K562 (cell line): ENCODE data around the gene PLOD1. TPM values are rescaled to one million over a fixed set of nuclear protein-coding genes. Genes with fewer than 3 reads are reported as not detected.

ENCODE experiments used
- ATF3 ChIP-seq, 2 experiments: fragments of 450-650 bp in 1 of 2; sonication (generic) in 1 of 2; formaldehyde crosslinking in 1 of 2; IDR thresholded peaks in 1 of 2; conservative IDR thresholded peaks in 1 of 2; 2 replicates each; pipeline versions ENCODE4 v1.6.1 to v1.8.1; 2016 to 2023; ENCODE audit warnings: mild to moderate bottlenecking in 2 of 2, moderate library complexity in 2 of 2, inconsistent platforms in 1 of 2, missing genetic modification reagents in 1 of 2
- CUX1 ChIP-seq: fragments of 200-800 bp; sonication (Bioruptor generic); IDR thresholded peaks from 2 replicates; pipeline ENCODE4 v1.6.1; 2016; ENCODE audit warnings: missing genetic modification characterization, missing compliant biosample characterization
- DACH1 ChIP-seq: fragments of 450-650 bp; IDR thresholded peaks from 2 replicates; pipeline ENCODE4 v1.6.1; 2018; ENCODE audit not compliant: partially characterized antibody
- EHMT2 ChIP-seq: fragments of 450-650 bp; IDR thresholded peaks from 2 replicates; pipeline ENCODE4 v1.6.1; 2018; ENCODE audit warnings: antibody characterized with exemption
- EZH2 ChIP-seq: IDR thresholded peaks from 2 replicates; pipeline ENCODE4 v1.6.1; 2012; ENCODE audit warnings: low read depth, mild to moderate bottlenecking, inconsistent platforms, low read length, borderline replicate concordance
- FOSL1 ChIP-seq: fragments of 200-800 bp; sonication (Bioruptor generic); conservative IDR thresholded peaks from 2 replicates; pipeline ENCODE4 v1.6.1; 2016; ENCODE audit warnings: missing genetic modification characterization, missing compliant biosample characterization
- KDM1A ChIP-seq, 2 experiments: fragments of 450-650 bp; IDR thresholded peaks; 2 replicates each; pipeline ENCODE4 v1.6.1; 2016; ENCODE audit warnings: mild to moderate bottlenecking in 2 of 2
- MAFG ChIP-seq: fragments of 450-650 bp; conservative IDR thresholded peaks from 2 replicates; pipeline ENCODE4 v1.6.1; 2016; ENCODE audit warnings: missing genetic modification characterization, missing compliant biosample characterization
- NFXL1 ChIP-seq: fragments of 450-650 bp; formaldehyde crosslinking; IDR thresholded peaks from 2 replicates; pipeline ENCODE4 v1.4.0; 2021; ENCODE audit warnings: mild to moderate bottlenecking
- NR3C1 ChIP-seq: sonication (generic); formaldehyde crosslinking; IDR thresholded peaks from 2 replicates; pipeline ENCODE4 v1.8.1; 2022; ENCODE audit warnings: missing genetic modification reagents
- RBM22 ChIP-seq: fragments of 200-400 bp; formaldehyde crosslinking; IDR thresholded peaks from 2 replicates; pipeline ENCODE4 v1.6.1; 2018; ENCODE audit warnings: low read length, low read depth; ENCODE audit not compliant: poor library complexity, severe bottlenecking
- RFX1 ChIP-seq: fragments of 450-650 bp; IDR thresholded peaks from 2 replicates; pipeline ENCODE4 v1.6.1; 2016; ENCODE audit warnings: mild to moderate bottlenecking, moderate library complexity
- SIRT6 ChIP-seq: IDR thresholded peaks from one replicate; pipeline ENCODE4 v1.6.1; 2012; ENCODE audit warnings: low read depth, mild to moderate bottlenecking, control low read depth, inconsistent platforms, low read length, moderate library complexity
- TAL1 ChIP-seq: fragments of 450-650 bp; IDR thresholded peaks from 2 replicates; pipeline ENCODE4 v1.6.1; 2016; ENCODE audit warnings: mild to moderate bottlenecking
- TBL1XR1 ChIP-seq, 2 experiments: IDR thresholded peaks; 2 replicates each; pipeline ENCODE4 v1.6.1; 2012; ENCODE audit warnings: improper control_type of control experiment in 2 of 2, low read length in 2 of 2, mild to moderate bottlenecking in 1 of 2
- TBP ChIP-seq: optimal IDR thresholded peaks from 2 replicates; pipeline ENCODE3; 2011; ENCODE audit warnings: low read depth, low read length, improper control_type of control experiment
- TEAD4 ChIP-seq, 2 experiments: sonication (generic) in 1 of 2; formaldehyde crosslinking in 1 of 2; IDR thresholded peaks; 2 replicates each; pipeline versions ENCODE4 v1.6.1 to v1.8.0; 2012 to 2022; ENCODE audit warnings: borderline replicate concordance in 1 of 2, inconsistent platforms in 1 of 2, low read length in 1 of 2, mild to moderate bottlenecking in 1 of 2, missing genetic modification reagents in 1 of 2
- TSC22D4 ChIP-seq: fragments of 450-650 bp; IDR thresholded peaks from 2 replicates; pipeline ENCODE4 v1.6.1; 2016; ENCODE audit warnings: missing genetic modification characterization, missing biosample characterization, control low read depth
- ZBTB7A ChIP-seq: IDR thresholded peaks from 2 replicates; pipeline ENCODE4 v1.6.1; 2011; ENCODE audit warnings: low read depth, mild to moderate bottlenecking, low read length, moderate library complexity, borderline replicate concordance; ENCODE audit not compliant: control insufficient read depth
- ZNF134 ChIP-seq: fragments of 250-450 bp; sonication (Bioruptor Pico); conservative IDR thresholded peaks from 2 replicates; pipeline ENCODE4 v1.4.0; 2020
- ZNF165 ChIP-seq: fragments of 250-450 bp; sonication (Bioruptor Pico); IDR thresholded peaks from 2 replicates; pipeline ENCODE4 v1.4.0; 2020; ENCODE audit warnings: borderline replicate concordance
- ZNF175 ChIP-seq: fragments of 200-800 bp; sonication (Bioruptor generic); IDR thresholded peaks from 2 replicates; pipeline ENCODE4 v1.6.1; 2016; ENCODE audit warnings: low read depth, mild to moderate bottlenecking, missing genetic modification characterization, missing compliant biosample characterization
- ZNF232 ChIP-seq: sonication (generic); formaldehyde crosslinking; IDR thresholded peaks from 2 replicates; pipeline ENCODE4 v1.8.0; 2022; ENCODE audit warnings: mild to moderate bottlenecking, missing genetic modification reagents
- ZNF24 ChIP-seq: fragments of 450-650 bp; IDR thresholded peaks from 2 replicates; pipeline ENCODE4 v1.6.1; 2016
- ZNF347 ChIP-seq: fragments of 450-650 bp; formaldehyde crosslinking; IDR thresholded peaks from 2 replicates; pipeline ENCODE4 v1.4.0; 2020; ENCODE audit warnings: low read depth, mild to moderate bottlenecking, moderate library complexity
- ZNF561 ChIP-seq: fragments of 450-650 bp; formaldehyde crosslinking; conservative IDR thresholded peaks from 2 replicates; pipeline ENCODE4 v1.4.0; 2020; ENCODE audit warnings: mild to moderate bottlenecking, moderate library complexity
- polyA plus RNA-seq, 8 experiments: library from polyadenylated mRNA; depleted of rRNA in 4 of 8; stranded (reverse) in 5 of 8; unstranded in 3 of 8; fragments of >200 nt; fragmentation: Nextera tagmentation in 2 of 8; fragmentation: Illumina TruSeq in 1 of 8; extraction: Ambion mirVana in 2 of 8; extraction: Trizol in 1 of 8; gene quantifications; 2 replicates each; pipeline versions ENCODE4 v1.2.1 to v1.2.3, GENCODE V29; 2011 to 2014; ENCODE audit warnings: inconsistent platforms in 1 of 8, missing spikeins in 1 of 8
- total RNA-seq, 7 experiments: library from RNA; depleted of rRNA in 6 of 7; stranded (reverse); fragments of >200 nt in 6 of 7; fragmentation: Illumina TruSeq in 2 of 7; extraction: Trizol in 2 of 7; gene quantifications; 2 replicates each; pipeline versions ENCODE4 v1.2.1 to v1.2.3, GENCODE V29; 2011 to 2021; ENCODE audit warnings: low replicate concordance in 1 of 7

PLOD1 gene
- total and polyA plus RNA-seq, 9 of the 15 experiments (the other 6 are each of a cell fraction or from before 2014, with no cell fraction given): 16.6 to 90.8 (median 52.7) TPM

- no peak for TF ChIP-seq CUX1 (CRISPR knock-in tag)
- TF ChIP-seq MAFG (tag): no peak; the same call in 1 of the 2 replicates
- no peak for TF ChIP-seq ZNF561 (CRISPR knock-in tag)
- TF ChIP-seq RFX1: no peak
- TF ChIP-seq NR3C1 (CRISPR knock-in tag): no peak
- peak; percentile 43; the same call in 1 of the 2 replicates for TF ChIP-seq TEAD4 (IDR thresholded peaks at IDR 0.05; ENCODE audit: low read length)
- no peak for TF ChIP-seq TEAD4 (CRISPR knock-in tag; IDR thresholded peaks at IDR 0.05; ENCODE audit: borderline replicate concordance)
- TF ChIP-seq TAL1: no peak
- TF ChIP-seq FOSL1 (tag): peak; percentile 77
- no peak for TF ChIP-seq TBL1XR1 (IDR thresholded peaks at IDR 0.05; ENCODE audit: low read length in 2 of 2)
- no peak for TF ChIP-seq EZH2
- no peak for TF ChIP-seq NFXL1
- TF ChIP-seq ZNF134: no peak
- TF ChIP-seq TSC22D4 (tag): no peak
- peak; percentile 60; the same call in 1 of the 2 replicates for TF ChIP-seq ZNF24
- TF ChIP-seq ZNF175 (CRISPR knock-in tag): no peak
- TF ChIP-seq ZNF165 (CRISPR knock-in tag): no peak
- peak; percentile 90 for TF ChIP-seq TBP
- TF ChIP-seq KDM1A (IDR thresholded peaks at IDR 0.05): peak; percentile 69 to 81
- TF ChIP-seq ZNF347: no peak
- no peak for TF ChIP-seq ATF3 (IDR thresholded peaks at IDR 0.05)
- TF ChIP-seq ATF3 (CRISPR knock-in tag; conservative IDR thresholded peaks at IDR 0.05): no peak
- TF ChIP-seq ZBTB7A: no peak
- peak; percentile 59 for TF ChIP-seq DACH1
- TF ChIP-seq ZNF232: no peak
- TF ChIP-seq RBM22: no peak
- TF ChIP-seq EHMT2: no peak
- no peak for TF ChIP-seq SIRT6
These were observed 80.5 kb downstream of the PLOD1 start (continued) for GRCh38 chr1:12015001-12015491.
